Caco-2 (cell line): ENCODE measurements around the gene CCDC124. TPM values are rescaled to one million over a fixed set of nuclear protein-coding genes. Genes with fewer than 3 reads are reported as not detected.
"Not testable (repeated sequence)": the region's sequence is repeated elsewhere in the genome, so short reads cannot be mapped to it uniquely, and the experiment has no call there.

Experiments used
- BruUV-seq: library from RNA; stranded (reverse); fragments of 400-500 nt; replicated peaks from 2 replicates; lab custom pipeline; 2021; lab: Mats Ljungman, UMichigan
- CTCF ChIA-PET: fragments of 300-600 bp; sonication (Branson Sonifier 250); formaldehyde crosslinking; loops from one replicate; lab custom pipeline; 2022; ENCODE audit warnings: antibody characterized with exemption; lab: Charles Lee
- POLR2A ChIA-PET: fragments of 300-600 bp; sonication (Branson Sonifier 250); formaldehyde crosslinking; loops from one replicate; lab custom pipeline; 2022; ENCODE audit warnings: antibody characterized with exemption; lab: Charles Lee
- DNase-seq, 2 experiments: peaks; one replicate each; pipeline versions ENCODE4 v3.0.0 to v3.0.0-alpha.2; 2020 to 2022
- H3K27me3 ChIP-seq: replicated peaks from 2 replicates; pipeline ENCODE4 v1.6.0; 2011; ENCODE audit warnings: low read length; ENCODE audit not compliant: control insufficient read depth, insufficient read depth
- H3K36me3 ChIP-seq: 2 replicates; pipeline ENCODE4 v1.5.1; 2011; ENCODE audit warnings: low read length; ENCODE audit not compliant: control insufficient read depth, insufficient read depth
- H3K4me1 ChIP-seq: fragments of 250-450 bp; sonication (Bioruptor Pico); 2 replicates; pipeline ENCODE4 v1.5.1; 2020; ENCODE audit warnings: mild to moderate bottlenecking
- H3K4me3 ChIP-seq: 2 replicates; pipeline ENCODE4 v1.5.1; 2011; ENCODE audit warnings: low read depth, mild to moderate bottlenecking, control low read depth, low read length
- H3K9me3 ChIP-seq: fragments of 250-450 bp; sonication (Bioruptor Pico); 2 replicates; pipeline ENCODE4 v1.5.1; 2020; ENCODE audit warnings: mild to moderate bottlenecking, moderate library complexity
- H3K27ac Mint-ChIP-seq: one replicate; pipeline ENCODE4 v1.8.0; 2022; ENCODE audit warnings: mixed read lengths; ENCODE audit not compliant: unreplicated experiment
- H3K27me3 Mint-ChIP-seq: one replicate; pipeline ENCODE4 v1.8.0; 2022; ENCODE audit warnings: mixed read lengths; ENCODE audit not compliant: insufficient read depth, unreplicated experiment
- H3K36me3 Mint-ChIP-seq: one replicate; pipeline ENCODE4 v1.8.0; 2022; ENCODE audit warnings: mild to moderate bottlenecking, mixed read lengths; ENCODE audit not compliant: insufficient read depth, unreplicated experiment
- H3K4me1 Mint-ChIP-seq: one replicate; pipeline ENCODE4 v1.8.0; 2022; ENCODE audit warnings: low read depth, mixed read lengths; ENCODE audit not compliant: unreplicated experiment
- H3K4me3 Mint-ChIP-seq: one replicate; pipeline ENCODE4 v1.8.0; 2022; ENCODE audit warnings: mild to moderate bottlenecking, moderate library complexity, mixed read lengths; ENCODE audit not compliant: unreplicated experiment
- H3K9me3 Mint-ChIP-seq: one replicate; pipeline ENCODE4 v1.8.0; 2022; ENCODE audit warnings: mixed read lengths; ENCODE audit not compliant: unreplicated experiment
- intact Hi-C: fragments of 100-400 bp; cut with micrococcal nuclease; formaldehyde crosslinking; loops from one replicate; pipeline ENCODE4 v1.10.0; 2022; ENCODE audit not compliant: unreplicated experiment
- total RNA-seq: library from RNA; stranded (reverse); gene quantifications from 2 replicates; pipeline ENCODE4 v1.2.3, GENCODE V29; 2022
- TF ChIP-seq, protein P1 (sequence below), 2 experiments: fragments of 200-600 bp in 1 of 2; IDR thresholded peaks; 1 replicate in 1 of 2; 2 replicates in 1 of 2; pipeline versions ENCODE4 v1.5.1 to v1.8.0; 2011 to 2022; ENCODE audit warnings: antibody characterized with exemption in 1 of 2, control low read depth in 1 of 2, inconsistent platforms in 1 of 2, low read depth in 1 of 2, low read length in 1 of 2, mild to moderate bottlenecking in 1 of 2, moderate library complexity in 1 of 2; ENCODE audit not compliant: insufficient read depth in 1 of 2, severe bottlenecking in 1 of 2, unreplicated experiment in 1 of 2

CCDC124 gene
- total RNA-seq, 1 experiment from 2014 or later = 73.3 TPM

DNA sequence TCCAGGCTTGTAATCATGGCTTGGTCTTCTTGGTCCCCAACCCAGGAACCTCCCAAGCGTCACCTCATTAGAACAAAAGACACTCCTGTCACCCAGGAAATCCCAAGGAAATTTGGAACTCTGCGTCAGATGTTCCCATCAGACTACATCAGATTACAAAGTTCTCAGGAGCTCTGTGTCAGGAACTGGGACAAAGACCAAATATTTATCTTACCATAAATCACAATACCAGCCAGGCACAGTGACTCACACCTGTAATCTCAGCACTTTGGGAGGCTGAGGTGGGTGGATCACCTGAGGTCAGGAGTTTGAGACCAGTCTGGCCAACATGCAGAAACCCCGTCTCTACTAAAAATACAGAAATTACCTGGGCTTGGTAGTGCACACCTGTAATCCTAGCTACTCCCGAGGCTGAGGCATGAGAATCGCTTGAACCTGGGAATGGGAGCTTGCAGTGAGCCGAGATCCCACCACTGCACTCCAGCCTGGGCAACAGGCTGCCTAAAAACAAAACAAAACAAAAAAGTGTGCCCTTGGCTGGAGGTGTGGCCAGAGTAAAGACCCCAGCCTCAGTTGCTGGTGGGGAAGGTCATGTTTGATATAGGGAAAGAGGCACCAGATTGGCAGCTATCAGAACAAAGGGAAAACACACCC is 16.7 kb upstream of the CCDC124 start:
- Mint-ChIP-seq H3K27me3 (no peaks in the 10 kb centered on the region), H3K27ac (no peak overlapping the region), H3K4me1 (no peaks in the 10 kb centered on the region), H3K4me3 (no peak overlapping the region), H3K36me3 (peaks cover 6% of the 10 kb centered on the region), H3K9me3 (no peaks in the 10 kb centered on the region)
- no peaks in the 10 kb centered on the region for H3K36me3 ChIP-seq
- H3K9me3 ChIP-seq = peaks cover 8% of the 10 kb centered on the region; the same call in 1 of the 2 replicates
- intact Hi-C loops = no loop called here
- CTCF ChIA-PET = interaction anchor here (0.7 kb wide), 1 partner anchor 16 kb away, joined by 3 read pairs; the partner anchor contains the start of gene CCDC124
- no TSS peak for BruUV-seq
- POLR2A ChIA-PET = no interaction called here
- H3K4me1 ChIP-seq = peaks cover 9% of the 10 kb centered on the region; the same call in 1 of the 2 replicates
- no peaks in the 10 kb centered on the region for H3K27me3 ChIP-seq
- no peak overlapping the region for H3K4me3 ChIP-seq
- TF ChIP-seq, protein P1, sequence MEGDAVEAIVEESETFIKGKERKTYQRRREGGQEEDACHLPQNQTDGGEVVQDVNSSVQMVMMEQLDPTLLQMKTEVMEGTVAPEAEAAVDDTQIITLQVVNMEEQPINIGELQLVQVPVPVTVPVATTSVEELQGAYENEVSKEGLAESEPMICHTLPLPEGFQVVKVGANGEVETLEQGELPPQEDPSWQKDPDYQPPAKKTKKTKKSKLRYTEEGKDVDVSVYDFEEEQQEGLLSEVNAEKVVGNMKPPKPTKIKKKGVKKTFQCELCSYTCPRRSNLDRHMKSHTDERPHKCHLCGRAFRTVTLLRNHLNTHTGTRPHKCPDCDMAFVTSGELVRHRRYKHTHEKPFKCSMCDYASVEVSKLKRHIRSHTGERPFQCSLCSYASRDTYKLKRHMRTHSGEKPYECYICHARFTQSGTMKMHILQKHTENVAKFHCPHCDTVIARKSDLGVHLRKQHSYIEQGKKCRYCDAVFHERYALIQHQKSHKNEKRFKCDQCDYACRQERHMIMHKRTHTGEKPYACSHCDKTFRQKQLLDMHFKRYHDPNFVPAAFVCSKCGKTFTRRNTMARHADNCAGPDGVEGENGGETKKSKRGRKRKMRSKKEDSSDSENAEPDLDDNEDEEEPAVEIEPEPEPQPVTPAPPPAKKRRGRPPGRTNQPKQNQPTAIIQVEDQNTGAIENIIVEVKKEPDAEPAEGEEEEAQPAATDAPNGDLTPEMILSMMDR (IDR thresholded peaks at IDR 0.05; ENCODE audit: insufficient read depth in 1 of 2, low read depth in 1 of 2, low read length in 1 of 2, severe bottlenecking in 1 of 2, unreplicated experiment in 1 of 2) = no peak
- peak; percentile 16 to 58 for DNase-seq

DNA sequence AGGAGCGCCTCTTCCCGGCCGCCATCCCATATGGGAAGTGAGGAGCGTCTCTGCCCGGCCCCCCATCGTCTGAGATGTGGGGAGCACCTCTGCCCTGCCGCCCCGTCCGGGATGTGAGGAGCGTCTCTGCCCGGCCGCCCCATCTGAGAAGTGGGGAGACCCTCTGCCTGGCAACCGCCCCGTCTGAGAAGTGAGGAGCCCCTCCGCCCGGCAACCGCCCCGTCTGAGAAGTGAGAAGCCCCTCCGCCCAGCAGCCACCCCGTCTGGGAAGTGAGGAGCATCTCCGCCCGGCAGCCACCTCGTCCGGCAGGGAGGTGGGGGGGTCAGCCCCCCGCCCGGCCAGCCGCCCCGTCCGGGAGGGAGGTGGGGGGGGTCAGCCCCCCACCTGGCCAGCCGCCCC is 14.7 kb upstream of the CCDC124 start:
- H3K36me3 Mint-ChIP-seq, POLR2A ChIA-PET, BruUV-seq, H3K4me1 Mint-ChIP-seq, H3K27me3 ChIP-seq, H3K4me3 Mint-ChIP-seq, H3K9me3 Mint-ChIP-seq, H3K27ac Mint-ChIP-seq, CTCF ChIA-PET, intact Hi-C loops, H3K4me3 ChIP-seq, H3K27me3 Mint-ChIP-seq, DNase-seq, H3K9me3 ChIP-seq, H3K36me3 ChIP-seq: not testable (repeated sequence)
- peaks cover 18% of the 10 kb centered on the region for H3K4me1 ChIP-seq

DNA sequence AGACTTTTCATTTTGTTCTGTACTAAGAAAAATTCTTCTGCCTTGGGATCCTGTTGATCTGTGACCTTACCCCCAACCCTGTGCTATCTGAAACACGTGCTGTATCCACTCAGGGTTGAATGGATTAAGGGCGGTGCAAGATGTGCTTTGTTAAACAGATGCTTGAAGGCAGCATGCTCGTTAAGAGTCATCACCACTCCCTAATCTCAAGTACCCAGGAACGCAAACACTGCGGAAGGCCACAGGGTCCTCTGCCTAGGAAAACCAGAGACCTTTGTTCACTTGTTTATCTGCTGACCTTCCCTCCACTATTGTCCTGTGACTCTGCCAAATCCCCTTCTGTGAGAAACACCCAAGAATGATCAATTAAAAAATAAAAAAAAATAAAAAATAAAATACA is 13.7 kb upstream of the CCDC124 start:
- BruUV-seq = not testable (repeated sequence)
- CTCF ChIA-PET = interaction anchor here (0.7 kb wide), 1 partner anchor 1137 kb away, joined by 4 read pairs; no protein-coding TSS in a partner anchor

DNA sequence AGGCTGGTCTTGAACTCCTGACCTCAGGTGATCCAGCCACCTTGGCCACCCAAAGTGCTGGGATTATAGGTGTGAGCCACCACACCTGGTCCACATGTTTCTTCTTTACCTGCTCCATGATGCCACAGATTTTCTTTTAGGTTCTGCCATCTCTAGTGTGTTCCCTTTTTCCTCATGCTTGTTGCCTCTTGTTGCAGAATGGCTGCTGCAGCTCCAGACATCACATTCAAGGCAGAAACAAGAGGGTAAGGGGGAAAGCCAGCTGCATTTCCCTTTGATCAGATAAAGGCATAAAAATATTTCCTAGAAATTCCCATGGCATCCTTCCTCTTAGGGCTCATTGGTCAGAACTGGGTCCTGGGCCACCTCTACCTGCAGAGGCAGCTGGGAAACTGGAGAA is 12.3 kb upstream of the CCDC124 start:
- peaks cover 17% of the 10 kb centered on the region for H3K4me1 ChIP-seq
- no peaks in the 10 kb centered on the region for H3K36me3 ChIP-seq
- no peak overlapping the region for H3K4me3 ChIP-seq
- TF ChIP-seq, protein P1 (IDR thresholded peaks at IDR 0.05; ENCODE audit: insufficient read depth in 1 of 2, low read depth in 1 of 2, low read length in 1 of 2, severe bottlenecking in 1 of 2, unreplicated experiment in 1 of 2) = no peak
- H3K9me3 ChIP-seq = peaks cover 8% of the 10 kb centered on the region; the same call in 1 of the 2 replicates
- Mint-ChIP-seq H3K4me3 (no peak overlapping the region), H3K36me3 (peaks cover 6% of the 10 kb centered on the region), H3K27ac (no peak overlapping the region), H3K4me1 (no peaks in the 10 kb centered on the region), H3K27me3 (no peaks in the 10 kb centered on the region), H3K9me3 (no peaks in the 10 kb centered on the region)
- no peak for DNase-seq
- no peaks in the 10 kb centered on the region for H3K27me3 ChIP-seq
- CTCF ChIA-PET = no interaction called here
- BruUV-seq = no TSS peak
- POLR2A ChIA-PET = interaction anchor here (0.6 kb wide), 1 partner anchor 128 kb away, joined by 4 read pairs; no protein-coding TSS in a partner anchor
- intact Hi-C loops = no loop called here

More for the DNA sequence above, 13.7 kb upstream of the CCDC124 start:
- H3K4me3 ChIP-seq, H3K9me3 ChIP-seq, H3K9me3 Mint-ChIP-seq, H3K4me3 Mint-ChIP-seq, intact Hi-C loops, H3K36me3 Mint-ChIP-seq, H3K27ac Mint-ChIP-seq, H3K4me1 Mint-ChIP-seq, H3K36me3 ChIP-seq, H3K27me3 ChIP-seq, H3K27me3 Mint-ChIP-seq: not testable (repeated sequence)
- peaks cover 18% of the 10 kb centered on the region for H3K4me1 ChIP-seq
- POLR2A ChIA-PET = interaction anchor here (0.6 kb wide), 1 partner anchor 15 kb away, joined by 3 read pairs; no protein-coding TSS in a partner anchor
- peak; percentile 22 to 76 for DNase-seq
